GM19238 (cell line): Measurements from ENCODE around the gene GMDS.
"Not testable (repeated sequence)": the region's sequence is repeated elsewhere in the genome, so short reads cannot be mapped to it uniquely, and the experiment has no call there.

ENCODE experiments used
- DNase-seq: peaks from one replicate; pipeline ENCODE4 v3.0.0; 2011; ENCODE audit warnings: low spot score; ENCODE audit not compliant: insufficient read length

GMDS gene

GRCh38 chr6:1756472-1757129, 488.8 kb downstream of the GMDS start:
- DNase-seq: no peak

DNA sequence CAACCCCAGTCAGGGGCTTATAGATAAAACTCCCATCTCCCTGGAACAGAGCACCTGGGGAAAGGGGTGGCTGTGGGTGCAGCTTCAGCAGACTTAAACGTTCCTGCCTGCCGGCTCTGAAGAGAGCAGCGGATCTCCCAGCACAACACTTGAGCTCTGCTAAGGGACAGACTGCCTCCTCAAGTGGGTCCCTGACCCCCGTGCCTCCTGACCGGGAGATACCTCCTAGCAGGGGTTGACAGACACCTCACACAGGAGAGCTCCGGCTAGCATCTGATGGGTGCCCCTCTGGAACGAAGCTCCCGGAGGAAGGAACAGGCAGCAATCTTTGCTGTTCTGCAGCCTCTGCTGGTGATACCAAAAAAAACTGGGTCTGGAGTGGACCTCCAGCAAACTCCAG, 494.3 kb downstream of the GMDS start:
- DNase-seq: not testable (repeated sequence)

- DNase-seq: no peak
These were observed 496.4 kb downstream of the GMDS start for GRCh38 chr6:1749041-1749440.

DNA sequence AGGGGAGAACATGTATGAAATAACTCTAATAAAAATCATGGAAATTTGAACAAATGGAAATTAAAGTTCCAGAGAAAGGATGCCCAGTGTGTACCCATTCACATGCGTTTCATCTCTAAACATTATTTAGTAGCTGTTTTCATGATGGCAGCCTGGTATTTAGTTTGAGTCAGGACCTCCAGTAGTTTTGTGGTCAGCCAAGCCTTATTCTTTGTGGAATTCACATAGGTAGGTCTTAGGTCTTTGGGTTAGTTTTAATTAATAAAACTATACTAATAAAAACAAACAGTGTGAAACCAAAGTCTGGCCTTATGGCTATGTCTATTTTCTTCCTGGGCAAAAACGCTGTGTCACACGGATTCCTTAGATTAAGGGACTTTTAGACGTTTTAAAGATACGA, 497.9 kb downstream of the GMDS start:
- DNase-seq: no peak

GRCh38 chr6:1747003-1747402, 498.4 kb downstream of the GMDS start:
- no peak for DNase-seq

- no peak for DNase-seq
These were observed 499.6 kb downstream of the GMDS start for GRCh38 chr6:1745814-1746213.

GRCh38 chr6:1744543-1744942, 500.9 kb downstream of the GMDS start:
- DNase-seq: no peak

DNA sequence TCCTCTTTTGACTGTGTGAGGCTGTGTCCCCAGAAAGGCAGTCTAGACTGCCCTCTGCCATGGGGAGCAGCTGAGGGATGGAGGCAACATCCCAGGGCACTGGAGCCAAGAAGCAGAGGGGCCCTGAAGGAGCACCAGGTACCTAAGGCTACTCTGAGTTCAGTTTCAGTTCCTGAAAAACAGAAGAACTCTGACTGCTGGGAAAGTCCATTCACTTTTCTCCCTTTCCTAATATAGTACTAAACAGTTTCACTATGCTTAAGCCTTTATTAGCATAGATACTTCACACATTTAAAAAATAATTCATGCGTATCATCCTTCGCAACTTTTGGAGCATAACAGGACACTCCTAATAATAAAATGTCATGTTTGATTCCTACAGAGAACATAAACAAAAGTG, 505.7 kb downstream of the GMDS start:
- DNase-seq: peak; percentile 68

GRCh38 chr6:1739220-1739619, 506.2 kb downstream of the GMDS start:
- peak; percentile 23 for DNase-seq

GRCh38 chr6:1738558-1739081, 506.8 kb downstream of the GMDS start:
- no peak for DNase-seq

DNA sequence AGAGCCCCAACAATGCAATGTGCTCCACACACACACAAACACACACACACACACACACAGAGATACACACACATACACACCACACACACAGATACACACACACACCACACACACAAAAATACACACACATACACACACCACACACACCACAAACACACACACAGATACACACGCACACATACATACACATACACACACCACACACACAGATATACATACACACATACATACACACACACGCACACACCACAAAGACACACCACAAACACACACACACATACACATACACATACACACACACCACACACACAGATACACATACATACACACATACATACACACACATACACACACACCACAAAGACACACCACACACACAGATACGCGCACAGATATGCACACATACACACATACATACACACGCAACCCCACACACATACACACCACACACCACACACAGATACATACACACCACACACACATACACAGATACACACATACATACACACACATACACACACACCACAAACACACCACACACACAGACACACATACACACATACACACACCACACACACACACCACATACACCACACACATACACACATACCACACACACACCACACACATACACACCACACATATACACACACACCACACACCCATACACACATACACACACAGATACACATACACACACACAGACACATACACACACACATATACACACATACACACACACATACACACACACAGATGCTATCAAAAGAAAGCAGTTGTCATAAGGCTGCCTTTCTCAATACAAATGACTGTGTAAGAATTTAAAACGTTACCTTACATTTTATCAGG, 507.7 kb downstream of the GMDS start:
- DNase-seq: no peak

GRCh38 chr6:1736346-1737105, 508.9 kb downstream of the GMDS start:
- no peak for DNase-seq

DNA sequence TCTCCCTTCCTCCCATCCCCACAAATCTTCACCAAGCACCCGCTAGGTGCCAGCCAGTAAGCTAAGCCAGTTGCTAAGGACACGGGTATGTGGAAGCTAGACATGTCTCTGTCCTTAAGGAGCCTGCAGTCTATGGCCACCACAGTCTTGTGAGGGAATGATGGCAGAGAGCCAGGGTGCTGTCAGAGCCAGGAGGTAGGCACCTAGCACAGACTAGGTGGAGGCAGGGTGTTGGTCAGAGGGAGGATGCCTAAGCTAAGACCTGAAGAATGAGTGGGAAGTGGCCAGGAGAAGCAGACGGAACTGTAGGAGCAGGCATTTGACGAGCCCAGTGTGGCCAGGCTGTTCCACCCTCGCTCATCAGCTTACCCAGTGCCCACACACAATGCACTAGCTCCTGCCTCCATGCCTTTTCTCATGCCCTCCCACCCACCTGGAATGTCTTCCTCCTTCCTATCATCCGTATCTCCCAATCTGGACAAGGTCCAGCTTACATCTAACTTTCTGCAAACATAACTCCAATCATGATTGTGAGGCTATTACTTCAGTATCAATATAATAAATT, 510.1 kb downstream of the GMDS start:
- no peak for DNase-seq

DNA sequence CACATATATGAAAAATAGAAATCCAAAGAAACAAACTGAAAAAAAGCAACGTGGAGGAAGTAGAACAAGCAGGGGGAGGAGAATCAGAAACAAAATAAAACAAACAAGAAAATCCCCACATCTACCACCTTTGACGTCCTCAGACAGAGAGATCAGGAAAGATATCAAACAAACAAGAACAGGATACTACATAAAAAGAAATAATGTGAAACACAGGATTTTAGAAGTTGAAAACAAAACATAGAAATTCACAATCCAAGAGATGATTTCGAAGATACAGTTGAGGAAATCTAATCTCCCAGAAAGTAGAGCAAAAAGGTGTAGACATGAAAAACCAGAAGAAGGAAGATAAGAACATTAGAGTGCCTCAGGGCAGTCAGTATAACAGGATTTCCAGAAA, 514.5 kb downstream of the GMDS start:
- DNase-seq: no peak

GRCh38 chr6:1729750-1730140, 515.7 kb downstream of the GMDS start:
- no peak for DNase-seq

GRCh38 chr6:1729133-1729749, 516.2 kb downstream of the GMDS start:
- DNase-seq: no peak

DNA sequence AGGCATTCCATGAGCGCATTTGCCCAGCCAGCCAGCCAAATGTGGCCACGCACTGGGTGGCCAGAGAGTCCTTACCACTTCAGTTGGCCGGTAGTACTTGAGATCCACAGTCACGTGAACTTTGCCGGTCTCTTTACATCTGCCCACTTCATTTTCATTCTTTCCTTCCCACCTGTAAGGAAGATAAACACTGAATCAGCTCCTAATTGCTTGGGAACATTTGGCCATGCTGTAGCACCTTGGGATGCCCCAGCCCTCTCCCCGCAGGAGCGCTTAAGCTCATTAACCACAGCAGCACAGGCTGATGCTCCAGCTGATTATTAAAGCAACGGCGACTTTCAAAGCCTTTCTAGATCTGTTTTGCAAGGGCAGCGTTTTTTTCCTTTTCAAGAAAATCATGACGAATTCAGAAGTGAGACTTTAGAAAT, 519.0 kb downstream of the GMDS start:
- DNase-seq: no peak

- DNase-seq: no peak
These were observed 520.8 kb downstream of the GMDS start for GRCh38 chr6:1724616-1725015.

DNA sequence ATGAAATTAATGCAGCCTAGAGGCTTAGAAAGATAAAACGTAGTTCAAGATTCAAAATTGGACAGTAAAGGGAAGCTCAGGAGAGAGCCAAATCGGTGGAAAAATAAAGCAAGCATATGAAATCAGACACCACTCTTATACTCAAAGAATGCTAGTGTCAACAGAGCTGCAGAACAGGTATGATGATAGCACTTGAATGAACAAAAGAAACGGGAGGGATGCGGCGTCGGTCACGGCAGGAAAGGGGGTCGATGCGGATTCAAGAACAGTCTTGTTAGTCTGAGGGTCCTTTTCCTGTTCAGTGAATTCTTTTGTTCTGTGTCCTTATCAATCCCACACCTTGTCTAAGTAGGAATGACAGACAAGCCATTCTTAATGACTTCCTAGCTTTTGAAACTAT, 521.3 kb downstream of the GMDS start:
- no peak for DNase-seq

- no peak for DNase-seq
These were observed 522.6 kb downstream of the GMDS start for GRCh38 chr6:1722801-1723200.
